SH-SY5Y (cell line): ENCODE data around the gene ZBBX.

Source experiments
- GATA2 ChIP-seq: IDR thresholded peaks from 2 replicates; pipeline ENCODE4 v1.6.1; 2011; ENCODE audit warnings: mild to moderate bottlenecking, low read depth, low read length
- GATA3 ChIP-seq: IDR thresholded peaks from 2 replicates; pipeline ENCODE4 v1.6.1; 2011; ENCODE audit warnings: low read depth, mild to moderate bottlenecking, low read length, moderate library complexity

DNA sequence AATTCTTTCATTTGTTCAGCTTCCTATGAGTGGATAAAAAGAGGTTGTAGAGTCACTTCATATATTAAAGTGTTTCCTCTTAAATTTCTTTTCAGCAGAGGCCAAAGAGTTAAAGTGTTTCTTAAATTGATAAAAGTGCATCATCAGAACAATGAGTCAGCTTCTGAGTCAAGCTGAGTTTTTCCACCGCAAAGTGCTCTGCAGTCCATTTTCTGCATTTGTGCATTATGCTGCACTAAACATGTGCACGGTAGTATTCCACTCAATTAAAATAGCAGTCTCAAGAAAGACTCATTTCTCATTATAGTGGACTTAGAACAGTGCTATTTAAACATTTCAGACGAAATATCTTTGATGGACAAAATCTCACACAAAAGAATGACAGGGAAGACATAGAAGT is 152.0 kb downstream of the ZBBX start:
- TF ChIP-seq GATA2 (no peak), GATA3 (no peak)
